ENCODE results near the gene BRINP3.

DNA sequence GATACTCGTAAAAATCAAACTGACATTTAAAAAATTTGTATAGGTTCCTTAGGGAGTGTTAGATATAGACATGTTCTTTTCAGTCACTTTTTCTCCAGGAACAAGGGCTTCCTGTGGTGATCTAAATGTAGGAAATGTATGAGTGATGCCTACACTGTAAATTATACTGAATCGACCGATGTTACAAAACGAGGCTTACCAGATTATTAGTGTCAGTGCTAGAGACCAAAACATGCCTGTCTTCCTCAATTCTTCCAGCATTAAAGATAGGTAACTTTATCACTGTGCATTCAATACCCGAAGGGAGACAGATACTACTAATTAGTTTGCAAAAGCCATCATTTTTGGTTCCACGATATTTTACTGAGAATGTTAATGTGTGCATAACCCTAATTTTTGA is 86.1 kb downstream of the BRINP3 start:
- no peak for TF ChIP-seq POLR2AphosphoS5 (IDR thresholded peaks at IDR 0.05; ENCODE audit: low read depth)
- TF ChIP-seq, protein P1, sequence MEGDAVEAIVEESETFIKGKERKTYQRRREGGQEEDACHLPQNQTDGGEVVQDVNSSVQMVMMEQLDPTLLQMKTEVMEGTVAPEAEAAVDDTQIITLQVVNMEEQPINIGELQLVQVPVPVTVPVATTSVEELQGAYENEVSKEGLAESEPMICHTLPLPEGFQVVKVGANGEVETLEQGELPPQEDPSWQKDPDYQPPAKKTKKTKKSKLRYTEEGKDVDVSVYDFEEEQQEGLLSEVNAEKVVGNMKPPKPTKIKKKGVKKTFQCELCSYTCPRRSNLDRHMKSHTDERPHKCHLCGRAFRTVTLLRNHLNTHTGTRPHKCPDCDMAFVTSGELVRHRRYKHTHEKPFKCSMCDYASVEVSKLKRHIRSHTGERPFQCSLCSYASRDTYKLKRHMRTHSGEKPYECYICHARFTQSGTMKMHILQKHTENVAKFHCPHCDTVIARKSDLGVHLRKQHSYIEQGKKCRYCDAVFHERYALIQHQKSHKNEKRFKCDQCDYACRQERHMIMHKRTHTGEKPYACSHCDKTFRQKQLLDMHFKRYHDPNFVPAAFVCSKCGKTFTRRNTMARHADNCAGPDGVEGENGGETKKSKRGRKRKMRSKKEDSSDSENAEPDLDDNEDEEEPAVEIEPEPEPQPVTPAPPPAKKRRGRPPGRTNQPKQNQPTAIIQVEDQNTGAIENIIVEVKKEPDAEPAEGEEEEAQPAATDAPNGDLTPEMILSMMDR (conservative IDR thresholded peaks at IDR 0.05; ENCODE audit: low read depth in 2 of 2): no peak
- TF ChIP-seq, protein P2, sequence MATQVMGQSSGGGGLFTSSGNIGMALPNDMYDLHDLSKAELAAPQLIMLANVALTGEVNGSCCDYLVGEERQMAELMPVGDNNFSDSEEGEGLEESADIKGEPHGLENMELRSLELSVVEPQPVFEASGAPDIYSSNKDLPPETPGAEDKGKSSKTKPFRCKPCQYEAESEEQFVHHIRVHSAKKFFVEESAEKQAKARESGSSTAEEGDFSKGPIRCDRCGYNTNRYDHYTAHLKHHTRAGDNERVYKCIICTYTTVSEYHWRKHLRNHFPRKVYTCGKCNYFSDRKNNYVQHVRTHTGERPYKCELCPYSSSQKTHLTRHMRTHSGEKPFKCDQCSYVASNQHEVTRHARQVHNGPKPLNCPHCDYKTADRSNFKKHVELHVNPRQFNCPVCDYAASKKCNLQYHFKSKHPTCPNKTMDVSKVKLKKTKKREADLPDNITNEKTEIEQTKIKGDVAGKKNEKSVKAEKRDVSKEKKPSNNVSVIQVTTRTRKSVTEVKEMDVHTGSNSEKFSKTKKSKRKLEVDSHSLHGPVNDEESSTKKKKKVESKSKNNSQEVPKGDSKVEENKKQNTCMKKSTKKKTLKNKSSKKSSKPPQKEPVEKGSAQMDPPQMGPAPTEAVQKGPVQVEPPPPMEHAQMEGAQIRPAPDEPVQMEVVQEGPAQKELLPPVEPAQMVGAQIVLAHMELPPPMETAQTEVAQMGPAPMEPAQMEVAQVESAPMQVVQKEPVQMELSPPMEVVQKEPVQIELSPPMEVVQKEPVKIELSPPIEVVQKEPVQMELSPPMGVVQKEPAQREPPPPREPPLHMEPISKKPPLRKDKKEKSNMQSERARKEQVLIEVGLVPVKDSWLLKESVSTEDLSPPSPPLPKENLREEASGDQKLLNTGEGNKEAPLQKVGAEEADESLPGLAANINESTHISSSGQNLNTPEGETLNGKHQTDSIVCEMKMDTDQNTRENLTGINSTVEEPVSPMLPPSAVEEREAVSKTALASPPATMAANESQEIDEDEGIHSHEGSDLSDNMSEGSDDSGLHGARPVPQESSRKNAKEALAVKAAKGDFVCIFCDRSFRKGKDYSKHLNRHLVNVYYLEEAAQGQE (IDR thresholded peaks at IDR 0.05; ENCODE audit: unreplicated experiment): no peak
- no peak for TF ChIP-seq EZH2 (IDR thresholded peaks at IDR 0.05; ENCODE audit: low read depth, unreplicated experiment)
- no peak for TF ChIP-seq NANOG (IDR thresholded peaks at IDR 0.05; ENCODE audit: borderline replicate concordance)
- TF ChIP-seq ZNF331 (CRISPR knock-in tag; IDR thresholded peaks at IDR 0.05; ENCODE audit: low read depth): no peak
